Ovary (tissue), 3 donors: Measurements from ENCODE around the gene RBM8A.

Experiments used
- CTCF ChIP-seq, 3 donors: fragments of 450-650 bp in 2 of 3; fragments of 200-600 bp in 1 of 3; IDR thresholded peaks; one replicate each; pipeline versions ENCODE4 v1.5.1 to v1.8.0; 2016 to 2022; ENCODE audit warnings: antibody characterized with exemption in 3 of 3, mild to moderate bottlenecking in 1 of 3
- EP300 ChIP-seq: sonication (generic); formaldehyde crosslinking; IDR thresholded peaks from one replicate; pipeline ENCODE4 v1.6.1; 2017; ENCODE audit warnings: antibody characterized with exemption
- POLR2A ChIP-seq: fragments of 450-650 bp; IDR thresholded peaks from one replicate; pipeline ENCODE4 v1.6.1; 2017; ENCODE audit warnings: antibody characterized with exemption, mild to moderate bottlenecking, moderate library complexity
- donor health status: DM: no; HTN: no; CAD: no.

- TF ChIP-seq CTCF (IDR thresholded peaks at IDR 0.05) (no peak), POLR2A (no peak), EP300 (no peak)
Observed at GRCh38 chr1:145918992-145919939, 8.0 kb downstream of the RBM8A start.
